K562 (cell line): ENCODE data around the gene OR6S1. TPM values are rescaled to one million over a fixed set of nuclear protein-coding genes. Genes with fewer than 3 reads are reported as not detected.
A peak's percentile ranks its signal among the peaks of the same experiment; 100 is the strongest.

Source experiments
- ATAC-seq: fragments of 200-7000 bp; cut with Tn5 transposase; 3 replicates; pipeline ENCODE4 v1.9.1; 2020; ENCODE audit warnings: moderate library complexity
- BruUV-seq: library from RNA; stranded (reverse); fragments of 400-500 nt; replicated peaks from 2 replicates; lab custom pipeline; 2021; lab: Mats Ljungman, UMichigan
- CTCF ChIA-PET: fragments of 300-600 bp; formaldehyde crosslinking; extraction: SDS; loops from one replicate; lab custom pipeline; 2021; ENCODE audit warnings: low intra/inter-chr PET ratio; lab: Yijun Ruan, JAX
- POLR2A ChIA-PET: fragments of 300-600, 350-650 bp; sonication (Branson Sonifier 250); formaldehyde crosslinking; extraction: SDS; loops from one replicate; lab custom pipeline; 2021; ENCODE audit warnings: antibody characterized with exemption, inconsistent platforms; lab: Yijun Ruan, JAX
- DNase-seq, 4 experiments: peaks; one replicate each; pipeline versions ENCODE4 v3.0.0 to v3.0.0-alpha.2; 2011 to 2018; ENCODE audit warnings: low spot score in 3 of 4, mixed read lengths in 3 of 4; ENCODE audit errors: extremely low read depth in 1 of 4
- FAIRE-seq: peaks from 2 replicates; lab custom pipeline; 2011; peaks lifted over from hg19 to GRCh38; lab: Jason Lieb, UNC
- H2AFZ ChIP-seq: 2 replicates; pipeline ENCODE4 v1.6.0; 2011; ENCODE audit warnings: low read depth, low read length, control low read depth, inconsistent platforms
- H3K27ac ChIP-seq: fragments of 200-600 bp; 3 replicates; pipeline ENCODE4 v1.8.0; 2011; ENCODE audit warnings: low read depth, mild to moderate bottlenecking, control low read depth, inconsistent platforms, low read length, moderate library complexity, mixed read lengths; ENCODE audit errors: extremely low read depth
- H3K27me3 ChIP-seq, 2 experiments: fragments of 300-600 bp in 1 of 2; 2 replicates in 1 of 2; 3 replicates in 1 of 2; pipeline versions ENCODE4 v1.6.0 to v1.8.0; 2011; ENCODE audit warnings: inconsistent platforms in 2 of 2, low read length in 2 of 2, mild to moderate bottlenecking in 1 of 2, mixed read lengths in 1 of 2, moderate library complexity in 1 of 2; ENCODE audit not compliant: control insufficient read depth in 2 of 2, insufficient read depth in 2 of 2
- H3K36me3 ChIP-seq: fragments of 300-600 bp; 3 replicates; pipeline ENCODE4 v1.8.0; 2011; ENCODE audit warnings: mild to moderate bottlenecking, low read length, inconsistent platforms; ENCODE audit not compliant: control insufficient read depth, insufficient read depth
- H3K4me1 ChIP-seq, 2 experiments: fragments of 200-600 bp in 1 of 2; replicated peaks in 1 of 2; 2 replicates in 1 of 2; 3 replicates in 1 of 2; pipeline versions ENCODE4 v1.5.1 to v1.8.0; 2011; ENCODE audit warnings: inconsistent platforms in 2 of 2, low read length in 2 of 2, mild to moderate bottlenecking in 1 of 2, mixed read lengths in 1 of 2, moderate library complexity in 1 of 2; ENCODE audit not compliant: control insufficient read depth in 2 of 2, insufficient read depth in 2 of 2
- H3K4me2 ChIP-seq: 2 replicates; pipeline ENCODE4 v1.6.1; 2011; ENCODE audit warnings: low read length, control low read depth, inconsistent platforms, mixed read lengths; ENCODE audit not compliant: insufficient read depth
- H3K4me3 ChIP-seq: fragments of 200-600 bp; sonication (generic), shearing (Covaris generic); 2 replicates; pipeline ENCODE4 v1.5.1; 2016; ENCODE audit warnings: control low read depth, inconsistent platforms
- H3K79me2 ChIP-seq: fragments of 200-600 bp; 3 replicates; pipeline ENCODE4 v1.8.0; 2011; ENCODE audit warnings: low read length, inconsistent platforms; ENCODE audit not compliant: control insufficient read depth, insufficient read depth
- H3K9ac ChIP-seq, 2 experiments: 2 replicates each; pipeline versions ENCODE4 v1.6.0 to v1.6.1; 2011; ENCODE audit warnings: low read depth in 2 of 2, low read length in 2 of 2, control low read depth in 1 of 2, inconsistent platforms in 1 of 2, mild to moderate bottlenecking in 1 of 2, mixed read lengths in 1 of 2; ENCODE audit not compliant: insufficient read depth in 1 of 2
- H3K9me1 ChIP-seq: one replicate; pipeline ENCODE4 v1.6.0; 2011; ENCODE audit warnings: inconsistent platforms, mild to moderate bottlenecking, low read length, moderate library complexity; ENCODE audit not compliant: control insufficient read depth, insufficient read depth
- H3K9me3 ChIP-seq: replicated peaks from 2 replicates; pipeline ENCODE4 v1.5.1; 2011; ENCODE audit warnings: low read depth, low read length, inconsistent platforms; ENCODE audit not compliant: control insufficient read depth, insufficient read depth
- H4K20me1 ChIP-seq: replicated peaks from 2 replicates; pipeline ENCODE4 v1.6.1; 2011; ENCODE audit warnings: low read length, inconsistent platforms, mixed read lengths; ENCODE audit not compliant: control insufficient read depth, insufficient read depth
- BDP1 ChIP-seq: IDR thresholded peaks from 3 replicates; pipeline ENCODE4 v1.6.1; 2011; ENCODE audit not compliant: insufficient read length, insufficient read depth
- ERF ChIP-seq: fragments of 450-650 bp; formaldehyde crosslinking; IDR thresholded peaks from 2 replicates; pipeline ENCODE4 v1.4.0; 2020; ENCODE audit warnings: mild to moderate bottlenecking, mixed read lengths
- KLF13 ChIP-seq: fragments of 450-650 bp; IDR thresholded peaks from 2 replicates; pipeline ENCODE4 v1.6.1; 2016; ENCODE audit warnings: missing genetic modification characterization, low read depth, mild to moderate bottlenecking, missing compliant biosample characterization, moderate library complexity, borderline replicate concordance
- KLF16 ChIP-seq: IDR thresholded peaks from 2 replicates; pipeline ENCODE4 v1.6.1; 2016; ENCODE audit warnings: antibody characterized with exemption
- NCOA4 ChIP-seq: fragments of 450-650 bp; IDR thresholded peaks from 2 replicates; pipeline ENCODE4 v1.6.1; 2018; ENCODE audit warnings: mild to moderate bottlenecking; ENCODE audit not compliant: partially characterized antibody
- RAD51 ChIP-seq: fragments of 450-650 bp; IDR thresholded peaks from 2 replicates; pipeline ENCODE4 v1.7.1; 2016; ENCODE audit warnings: low read depth, mild to moderate bottlenecking, borderline replicate concordance
- RBFOX2 ChIP-seq: fragments of 200-400 bp; formaldehyde crosslinking; IDR thresholded peaks from 2 replicates; pipeline ENCODE4 v1.6.1; 2017; ENCODE audit warnings: low read depth, mild to moderate bottlenecking, low read length, moderate library complexity
- ZNF23 ChIP-seq: fragments of 250-450 bp; sonication (Bioruptor Pico); IDR thresholded peaks from 2 replicates; pipeline ENCODE4 v1.4.0; 2020; ENCODE audit warnings: mild to moderate bottlenecking
- ZNF589 ChIP-seq: fragments of 200-800 bp; sonication (Bioruptor generic); IDR thresholded peaks from 2 replicates; pipeline ENCODE4 v1.6.1; 2016; ENCODE audit warnings: low read depth, missing genetic modification characterization, missing compliant biosample characterization
- ZZZ3 ChIP-seq: fragments of 450-650 bp; IDR thresholded peaks from 2 replicates; pipeline ENCODE4 v1.6.1; 2016; ENCODE audit warnings: antibody characterized with exemption, mild to moderate bottlenecking, moderate library complexity
- WGBS: fragments of 100-300 bp; shearing (Covaris generic); methylation state at CpG from one replicate; pipeline ENCODE4 v1.1.6; 2016; ENCODE audit warnings: low coverage, mixed read lengths; ENCODE audit not compliant: insufficient coverage; ENCODE audit errors: missing lambda C conversion rate; 5-methylcytosine and 5-hydroxymethylcytosine counted together
- in situ Hi-C: fragments of 300-500 bp; cut with MboI; formaldehyde crosslinking; loops from 4 replicates; pipeline ENCODE4 v1.15.0; 2018; ENCODE audit warnings: inconsistent platforms, mixed read lengths
- intact Hi-C: fragments of 100-400 bp; cut with micrococcal nuclease; formaldehyde crosslinking; loops from 2 replicates; pipeline ENCODE4 v1.14.2; 2022
- polyA plus RNA-seq, 8 experiments: library from polyadenylated mRNA; depleted of rRNA in 4 of 8; stranded (reverse) in 5 of 8; unstranded in 3 of 8; fragments of >200 nt; fragmentation: Nextera tagmentation in 2 of 8; fragmentation: Illumina TruSeq in 1 of 8; extraction: Ambion mirVana in 2 of 8; extraction: Trizol in 1 of 8; gene quantifications; 2 replicates each; pipeline versions ENCODE4 v1.2.1 to v1.2.3, GENCODE V29; 2011 to 2014; ENCODE audit warnings: inconsistent platforms in 1 of 8, missing spikeins in 1 of 8
- total RNA-seq, 7 experiments: library from RNA; depleted of rRNA in 6 of 7; stranded (reverse); fragments of >200 nt in 6 of 7; fragmentation: Illumina TruSeq in 2 of 7; extraction: Trizol in 2 of 7; gene quantifications; 2 replicates each; pipeline versions ENCODE4 v1.2.1 to v1.2.3, GENCODE V29; 2011 to 2021; ENCODE audit warnings: low replicate concordance in 1 of 7
- TF ChIP-seq, protein P1 (sequence below): sonication (generic); IDR thresholded peaks from 2 replicates; pipeline ENCODE4 v1.6.1; 2016
- TF ChIP-seq, protein P2 (sequence below): fragments of 150-350 bp; conservative IDR thresholded peaks from 2 replicates; pipeline ENCODE4 v1.6.1; 2014; ENCODE audit warnings: low read length
- TF ChIP-seq, protein P3 (sequence below), 2 experiments: fragments of 150-350 bp in 1 of 2; IDR thresholded peaks; 2 replicates each; pipeline ENCODE4 v1.6.1; 2012 to 2016; ENCODE audit warnings: low read depth in 2 of 2, low read length in 2 of 2, mild to moderate bottlenecking in 1 of 2, moderate library complexity in 1 of 2
- TF ChIP-seq, protein P4 (sequence below): sonication (generic); formaldehyde crosslinking; IDR thresholded peaks from 2 replicates; pipeline ENCODE4 v1.9.0; 2022; ENCODE audit warnings: mild to moderate bottlenecking, missing genetic modification reagents

The OR6S1 gene
- total and polyA plus RNA-seq, 9 of the 15 experiments (the other 6 are each of a cell fraction or from before 2014, with no cell fraction given) = not detected

DNA sequence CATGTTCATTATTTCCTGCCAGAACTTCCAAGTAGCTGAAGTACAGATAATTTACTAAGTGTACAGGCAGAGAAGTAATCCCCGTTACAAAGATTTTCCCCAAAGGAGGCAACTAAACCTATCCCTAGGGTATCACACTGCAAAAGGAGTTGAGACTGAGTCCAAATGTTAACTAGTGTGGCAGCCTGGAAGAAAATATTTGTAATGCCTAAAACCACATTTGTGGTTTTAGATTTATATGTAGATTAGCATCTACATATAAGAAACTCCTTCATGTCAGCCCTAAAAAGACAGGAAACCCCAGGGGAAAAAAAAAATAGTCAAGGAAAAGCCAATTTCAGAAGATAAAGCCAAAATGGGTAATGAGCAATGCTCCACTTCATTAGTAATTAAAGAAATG is 48.9 kb downstream of the OR6S1 start:
- 58% methylated on average over 1 of the region's 1 CpG for WGBS
- no peak for FAIRE-seq
- H3K4me2 ChIP-seq = no peak overlapping the region
- no peak overlapping the region for H3K4me3 ChIP-seq
- ChIA-PET POLR2A (no interaction called here), CTCF (no interaction called here)
- H3K9ac ChIP-seq = no peak overlapping the region; a peak in 1 of 4 replicates
- H3K27me3 ChIP-seq = no peaks in the 10 kb centered on the region
- intact Hi-C loops (no loop called here), in situ Hi-C loops (no loop called here)
- no peaks in the 10 kb centered on the region for H3K79me2 ChIP-seq
- no peak for ATAC-seq
- TF ChIP-seq, protein P1, sequence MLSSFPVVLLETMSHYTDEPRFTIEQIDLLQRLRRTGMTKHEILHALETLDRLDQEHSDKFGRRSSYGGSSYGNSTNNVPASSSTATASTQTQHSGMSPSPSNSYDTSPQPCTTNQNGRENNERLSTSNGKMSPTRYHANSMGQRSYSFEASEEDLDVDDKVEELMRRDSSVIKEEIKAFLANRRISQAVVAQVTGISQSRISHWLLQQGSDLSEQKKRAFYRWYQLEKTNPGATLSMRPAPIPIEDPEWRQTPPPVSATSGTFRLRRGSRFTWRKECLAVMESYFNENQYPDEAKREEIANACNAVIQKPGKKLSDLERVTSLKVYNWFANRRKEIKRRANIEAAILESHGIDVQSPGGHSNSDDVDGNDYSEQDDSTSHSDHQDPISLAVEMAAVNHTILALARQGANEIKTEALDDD = no peak
- TF ChIP-seq KLF13 (tag) = no peak
- TF ChIP-seq ZZZ3 = no peak
- TF ChIP-seq RBFOX2 = no peak
- no peak for TF ChIP-seq BDP1
- TF ChIP-seq ZNF589 (CRISPR knock-in tag) = no peak
- TF ChIP-seq, protein P2, sequence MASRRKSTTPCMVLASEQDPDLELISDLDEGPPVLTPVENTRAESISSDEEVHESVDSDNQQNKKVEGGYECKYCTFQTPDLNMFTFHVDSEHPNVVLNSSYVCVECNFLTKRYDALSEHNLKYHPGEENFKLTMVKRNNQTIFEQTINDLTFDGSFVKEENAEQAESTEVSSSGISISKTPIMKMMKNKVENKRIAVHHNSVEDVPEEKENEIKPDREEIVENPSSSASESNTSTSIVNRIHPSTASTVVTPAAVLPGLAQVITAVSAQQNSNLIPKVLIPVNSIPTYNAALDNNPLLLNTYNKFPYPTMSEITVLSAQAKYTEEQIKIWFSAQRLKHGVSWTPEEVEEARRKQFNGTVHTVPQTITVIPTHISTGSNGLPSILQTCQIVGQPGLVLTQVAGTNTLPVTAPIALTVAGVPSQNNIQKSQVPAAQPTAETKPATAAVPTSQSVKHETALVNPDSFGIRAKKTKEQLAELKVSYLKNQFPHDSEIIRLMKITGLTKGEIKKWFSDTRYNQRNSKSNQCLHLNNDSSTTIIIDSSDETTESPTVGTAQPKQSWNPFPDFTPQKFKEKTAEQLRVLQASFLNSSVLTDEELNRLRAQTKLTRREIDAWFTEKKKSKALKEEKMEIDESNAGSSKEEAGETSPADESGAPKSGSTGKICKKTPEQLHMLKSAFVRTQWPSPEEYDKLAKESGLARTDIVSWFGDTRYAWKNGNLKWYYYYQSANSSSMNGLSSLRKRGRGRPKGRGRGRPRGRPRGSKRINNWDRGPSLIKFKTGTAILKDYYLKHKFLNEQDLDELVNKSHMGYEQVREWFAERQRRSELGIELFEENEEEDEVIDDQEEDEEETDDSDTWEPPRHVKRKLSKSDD = no peak
- no peak for TF ChIP-seq ERF (CRISPR knock-in tag)
- no peak for TF ChIP-seq RAD51
- TF ChIP-seq NCOA4 = no peak
- TF ChIP-seq ZNF23 (CRISPR knock-in tag) = no peak
- TF ChIP-seq, protein P3, sequence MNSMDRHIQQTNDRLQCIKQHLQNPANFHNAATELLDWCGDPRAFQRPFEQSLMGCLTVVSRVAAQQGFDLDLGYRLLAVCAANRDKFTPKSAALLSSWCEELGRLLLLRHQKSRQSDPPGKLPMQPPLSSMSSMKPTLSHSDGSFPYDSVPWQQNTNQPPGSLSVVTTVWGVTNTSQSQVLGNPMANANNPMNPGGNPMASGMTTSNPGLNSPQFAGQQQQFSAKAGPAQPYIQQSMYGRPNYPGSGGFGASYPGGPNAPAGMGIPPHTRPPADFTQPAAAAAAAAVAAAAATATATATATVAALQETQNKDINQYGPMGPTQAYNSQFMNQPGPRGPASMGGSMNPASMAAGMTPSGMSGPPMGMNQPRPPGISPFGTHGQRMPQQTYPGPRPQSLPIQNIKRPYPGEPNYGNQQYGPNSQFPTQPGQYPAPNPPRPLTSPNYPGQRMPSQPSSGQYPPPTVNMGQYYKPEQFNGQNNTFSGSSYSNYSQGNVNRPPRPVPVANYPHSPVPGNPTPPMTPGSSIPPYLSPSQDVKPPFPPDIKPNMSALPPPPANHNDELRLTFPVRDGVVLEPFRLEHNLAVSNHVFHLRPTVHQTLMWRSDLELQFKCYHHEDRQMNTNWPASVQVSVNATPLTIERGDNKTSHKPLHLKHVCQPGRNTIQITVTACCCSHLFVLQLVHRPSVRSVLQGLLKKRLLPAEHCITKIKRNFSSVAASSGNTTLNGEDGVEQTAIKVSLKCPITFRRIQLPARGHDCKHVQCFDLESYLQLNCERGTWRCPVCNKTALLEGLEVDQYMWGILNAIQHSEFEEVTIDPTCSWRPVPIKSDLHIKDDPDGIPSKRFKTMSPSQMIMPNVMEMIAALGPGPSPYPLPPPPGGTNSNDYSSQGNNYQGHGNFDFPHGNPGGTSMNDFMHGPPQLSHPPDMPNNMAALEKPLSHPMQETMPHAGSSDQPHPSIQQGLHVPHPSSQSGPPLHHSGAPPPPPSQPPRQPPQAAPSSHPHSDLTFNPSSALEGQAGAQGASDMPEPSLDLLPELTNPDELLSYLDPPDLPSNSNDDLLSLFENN (IDR thresholded peaks at IDR 0.05; ENCODE audit: low read depth in 2 of 2, low read length in 2 of 2) = no peak
- TF ChIP-seq, protein P4, sequence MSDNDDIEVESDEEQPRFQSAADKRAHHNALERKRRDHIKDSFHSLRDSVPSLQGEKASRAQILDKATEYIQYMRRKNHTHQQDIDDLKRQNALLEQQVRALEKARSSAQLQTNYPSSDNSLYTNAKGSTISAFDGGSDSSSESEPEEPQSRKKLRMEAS (CRISPR knock-in tag) = no peak
- TF ChIP-seq KLF16 = no peak
- no peaks in the 10 kb centered on the region for H4K20me1 ChIP-seq
- BruUV-seq = no TSS peak
- no peak overlapping the region for H3K27ac ChIP-seq
- H3K36me3 ChIP-seq = no peaks in the 10 kb centered on the region
- H3K4me1 ChIP-seq = peaks cover 4 to 22% of the 10 kb centered on the region in 2 experiments
- no peak for DNase-seq
- H3K9me3 ChIP-seq = no peaks in the 10 kb centered on the region
- peak overlapping the region; percentile 44; the same call in 1 of the 2 replicates for H2AFZ ChIP-seq
- no peaks in the 10 kb centered on the region for H3K9me1 ChIP-seq
